ENCODE measurements around the gene ASNSD1.

DNA sequence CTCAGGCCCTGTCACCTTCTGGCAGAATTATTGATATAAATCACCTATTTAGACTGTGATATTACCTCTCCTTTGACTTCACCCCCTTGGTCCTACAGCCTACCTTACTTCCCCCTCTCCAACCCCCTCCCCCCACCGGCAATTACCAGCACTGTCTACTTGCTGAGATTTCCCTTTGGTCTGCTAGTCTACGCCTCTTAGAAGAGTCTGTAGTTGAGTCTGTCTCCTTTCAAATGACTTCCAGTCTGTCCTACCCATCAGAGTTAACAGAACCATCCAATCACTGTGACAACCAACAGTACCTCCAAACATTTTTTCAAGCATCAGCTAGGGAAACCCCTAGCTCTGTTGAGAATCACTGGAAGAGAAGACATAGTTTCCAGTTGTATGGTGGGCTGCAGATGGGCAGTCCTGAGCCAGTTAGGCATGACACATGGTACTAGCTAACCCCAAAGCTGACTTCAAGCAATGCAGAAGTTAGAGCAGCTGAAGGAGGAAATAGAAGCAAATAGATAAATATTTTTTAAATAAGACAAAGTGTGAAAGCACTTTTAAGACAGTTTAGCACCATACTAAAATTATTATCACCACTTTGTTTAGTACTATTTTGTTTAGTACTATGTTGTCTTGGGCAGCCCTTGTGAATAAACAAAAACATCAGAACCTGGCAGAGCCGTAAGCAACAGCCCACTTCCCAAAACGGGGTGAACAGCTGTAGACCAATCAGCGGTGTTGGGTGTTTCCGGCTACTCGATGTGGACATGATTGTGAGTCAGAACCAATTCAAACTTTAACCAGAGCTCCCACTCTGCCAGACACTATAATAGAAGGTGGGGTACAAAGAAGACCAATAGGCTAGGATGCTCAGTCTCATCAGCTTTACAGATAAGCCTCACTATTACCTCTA, 2.7 kb upstream of the ASNSD1 start:
- TF ChIP-seq, protein P1, sequence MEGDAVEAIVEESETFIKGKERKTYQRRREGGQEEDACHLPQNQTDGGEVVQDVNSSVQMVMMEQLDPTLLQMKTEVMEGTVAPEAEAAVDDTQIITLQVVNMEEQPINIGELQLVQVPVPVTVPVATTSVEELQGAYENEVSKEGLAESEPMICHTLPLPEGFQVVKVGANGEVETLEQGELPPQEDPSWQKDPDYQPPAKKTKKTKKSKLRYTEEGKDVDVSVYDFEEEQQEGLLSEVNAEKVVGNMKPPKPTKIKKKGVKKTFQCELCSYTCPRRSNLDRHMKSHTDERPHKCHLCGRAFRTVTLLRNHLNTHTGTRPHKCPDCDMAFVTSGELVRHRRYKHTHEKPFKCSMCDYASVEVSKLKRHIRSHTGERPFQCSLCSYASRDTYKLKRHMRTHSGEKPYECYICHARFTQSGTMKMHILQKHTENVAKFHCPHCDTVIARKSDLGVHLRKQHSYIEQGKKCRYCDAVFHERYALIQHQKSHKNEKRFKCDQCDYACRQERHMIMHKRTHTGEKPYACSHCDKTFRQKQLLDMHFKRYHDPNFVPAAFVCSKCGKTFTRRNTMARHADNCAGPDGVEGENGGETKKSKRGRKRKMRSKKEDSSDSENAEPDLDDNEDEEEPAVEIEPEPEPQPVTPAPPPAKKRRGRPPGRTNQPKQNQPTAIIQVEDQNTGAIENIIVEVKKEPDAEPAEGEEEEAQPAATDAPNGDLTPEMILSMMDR (IDR thresholded peaks at IDR 0.05; ENCODE audit: low read depth, low read length, poor library complexity, severe bottlenecking) = no peak
- no peak for TF ChIP-seq EZH2phosphoT487 (IDR thresholded peaks at IDR 0.05; ENCODE audit: borderline replicate concordance, low read length)
